IPS-15b (cell line): ENCODE data around the gene OGG1.
"Not testable (repeated sequence)": the region's sequence is repeated elsewhere in the genome, so short reads cannot be mapped to it uniquely, and the experiment has no call there.

Experiments
- H3K27me3 ChIP-seq: one replicate; pipeline ENCODE4 v1.6.1; 2013; ENCODE audit warnings: low read length; ENCODE audit not compliant: control insufficient read depth, insufficient read depth
- H3K36me3 ChIP-seq: one replicate; pipeline ENCODE4 v1.6.1; 2013; ENCODE audit warnings: low read length; ENCODE audit not compliant: control insufficient read depth, insufficient read depth
- H3K4me1 ChIP-seq: one replicate; pipeline ENCODE4 v1.6.1; 2013; ENCODE audit warnings: mild to moderate bottlenecking, low read length; ENCODE audit not compliant: control insufficient read depth, insufficient read depth
- H3K4me3 ChIP-seq: one replicate; pipeline ENCODE4 v1.5.1; 2013; ENCODE audit warnings: low read depth, low read length
- H3K9ac ChIP-seq: one replicate; pipeline ENCODE4 v1.6.1; 2013; ENCODE audit warnings: low read depth, mild to moderate bottlenecking, low read length
- H3K9me3 ChIP-seq: one replicate; pipeline ENCODE4 v1.6.1; 2013; ENCODE audit warnings: mild to moderate bottlenecking, low read length; ENCODE audit not compliant: control insufficient read depth, insufficient read depth

OGG1 gene

DNA sequence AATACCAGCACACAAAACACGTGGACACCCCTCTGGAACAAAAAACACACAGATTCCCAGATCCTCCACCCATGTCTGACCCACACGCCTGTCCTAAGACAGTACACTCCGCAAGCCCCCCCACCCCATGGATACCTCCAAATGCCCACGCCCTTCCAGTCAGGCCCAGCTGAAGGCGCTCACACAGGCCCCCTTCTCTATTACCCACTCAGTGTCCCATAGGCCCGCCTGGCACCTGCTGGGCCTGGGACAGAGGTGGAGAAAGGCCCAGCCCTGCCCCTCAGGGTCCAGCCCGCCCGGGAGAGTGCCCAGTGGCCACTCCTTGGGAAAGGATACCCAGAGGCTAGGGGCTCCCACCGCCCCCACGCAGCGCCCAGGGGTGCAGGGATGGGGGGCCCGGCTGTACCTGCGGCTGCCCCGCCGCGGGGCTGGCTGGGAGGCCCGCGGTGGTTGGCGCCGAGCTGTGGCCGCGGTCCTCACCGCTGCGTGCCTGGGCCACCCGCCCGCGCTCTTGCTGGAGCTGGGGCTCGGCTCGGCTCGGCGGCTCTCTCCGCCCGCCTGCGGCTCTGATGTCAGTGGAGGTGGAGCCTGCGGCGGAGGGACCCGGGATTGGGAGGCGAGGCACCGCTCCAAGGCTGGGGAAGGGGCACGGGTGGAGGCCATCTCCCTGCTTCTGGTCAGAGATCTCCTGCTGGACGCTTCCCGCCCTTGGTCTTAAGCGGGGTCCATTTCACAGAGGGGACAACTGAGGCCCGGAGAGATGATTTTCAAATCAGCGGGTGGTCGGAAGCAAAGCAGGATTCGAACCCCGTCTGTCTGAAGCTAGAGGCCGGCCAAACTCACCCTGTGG is 19.9 kb downstream of the OGG1 start, which contains the start of gene CAMK1:
CAMK1 (minus strand) TSS at position 522 of the 850 bp plus-strand sequence. CDS start 2,198 bp downstream, outside the sequence.
- peaks cover 5% of the 10 kb centered on the region for H3K4me1 ChIP-seq
- no peaks in the 10 kb centered on the region for H3K36me3 ChIP-seq
- H3K4me3 ChIP-seq = peak within 1 kb of the TSS; percentile 77
- H3K9me3 ChIP-seq = no peaks in the 10 kb centered on the region
- peak within 1 kb of the TSS; percentile 47 for H3K9ac ChIP-seq
- peaks cover 17% of the 10 kb centered on the region for H3K27me3 ChIP-seq

GRCh38 chr3:9770276-9770812 is 20.6 kb downstream of the OGG1 start:
- Histone ChIP-seq H3K9ac (peak overlapping the region; percentile 47), H3K4me3 (peak overlapping the region; percentile 77), H3K9me3 (no peaks in the 10 kb centered on the region), H3K4me1 (peaks cover 5% of the 10 kb centered on the region), H3K27me3 (peaks cover 17% of the 10 kb centered on the region), H3K36me3 (no peaks in the 10 kb centered on the region)

- H3K27me3 ChIP-seq = peaks cover 17% of the 10 kb centered on the region
- H3K36me3 ChIP-seq = not testable (repeated sequence)
- peak overlapping the region; percentile 77 for H3K4me3 ChIP-seq
These were observed 21.3 kb downstream of the OGG1 start for GRCh38 chr3:9771007-9771406.

DNA sequence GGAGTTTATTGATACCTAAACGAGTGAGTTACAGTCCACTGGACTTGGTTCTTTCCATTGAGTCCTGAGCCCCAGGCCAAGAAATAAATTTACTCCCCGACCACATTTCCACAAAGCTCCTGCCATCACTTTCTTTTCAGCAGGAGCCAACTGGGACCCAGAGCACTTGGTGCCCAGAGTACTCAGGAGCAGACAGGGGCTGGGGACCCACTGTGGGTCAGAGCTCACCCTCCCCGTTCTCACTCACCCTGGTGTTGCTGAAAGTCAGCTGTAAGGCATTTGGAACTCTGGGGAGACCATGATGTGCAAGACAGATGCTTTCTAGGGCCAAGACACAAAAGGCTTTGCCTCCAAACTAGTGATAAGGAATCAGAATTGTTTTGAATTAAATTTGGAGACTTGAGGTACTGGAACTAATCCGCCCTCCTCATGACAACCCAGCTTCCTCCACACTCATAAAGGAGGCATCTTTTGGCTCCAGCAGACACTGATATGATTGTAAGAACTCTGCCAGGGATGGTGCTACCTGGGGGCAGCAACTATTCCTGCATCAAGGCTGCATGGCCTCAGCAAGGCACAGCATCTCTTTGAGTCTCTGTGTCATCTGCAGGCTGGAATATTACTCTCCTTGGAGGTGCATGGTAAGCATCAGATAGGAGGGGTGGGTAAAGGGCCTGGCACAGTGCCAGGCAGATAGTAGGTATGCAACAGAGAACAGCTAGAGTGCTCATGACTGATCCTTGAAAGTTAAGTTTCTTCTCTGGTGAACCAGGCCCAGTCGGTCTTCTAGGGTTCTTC is 27.3 kb downstream of the OGG1 start:
- no peak overlapping the region for H3K4me3 ChIP-seq
- peaks cover 3% of the 10 kb centered on the region for H3K36me3 ChIP-seq
- no peaks in the 10 kb centered on the region for H3K9me3 ChIP-seq
- H3K9ac ChIP-seq = no peak overlapping the region
- no peaks in the 10 kb centered on the region for H3K27me3 ChIP-seq
- no peaks in the 10 kb centered on the region for H3K4me1 ChIP-seq

More at GRCh38 chr3:9771007-9771406, 21.3 kb downstream of the OGG1 start:
- not testable (repeated sequence) for H3K4me1 ChIP-seq, H3K9me3 ChIP-seq, H3K9ac ChIP-seq

- H3K4me1 ChIP-seq = no peaks in the 10 kb centered on the region
- peaks cover 3% of the 10 kb centered on the region for H3K36me3 ChIP-seq
- H3K9me3 ChIP-seq = no peaks in the 10 kb centered on the region
- no peak overlapping the region for H3K9ac ChIP-seq
- H3K27me3 ChIP-seq = no peaks in the 10 kb centered on the region
- H3K4me3 ChIP-seq = no peak overlapping the region
These were observed 27.9 kb downstream of the OGG1 start for GRCh38 chr3:9777694-9778021.

DNA sequence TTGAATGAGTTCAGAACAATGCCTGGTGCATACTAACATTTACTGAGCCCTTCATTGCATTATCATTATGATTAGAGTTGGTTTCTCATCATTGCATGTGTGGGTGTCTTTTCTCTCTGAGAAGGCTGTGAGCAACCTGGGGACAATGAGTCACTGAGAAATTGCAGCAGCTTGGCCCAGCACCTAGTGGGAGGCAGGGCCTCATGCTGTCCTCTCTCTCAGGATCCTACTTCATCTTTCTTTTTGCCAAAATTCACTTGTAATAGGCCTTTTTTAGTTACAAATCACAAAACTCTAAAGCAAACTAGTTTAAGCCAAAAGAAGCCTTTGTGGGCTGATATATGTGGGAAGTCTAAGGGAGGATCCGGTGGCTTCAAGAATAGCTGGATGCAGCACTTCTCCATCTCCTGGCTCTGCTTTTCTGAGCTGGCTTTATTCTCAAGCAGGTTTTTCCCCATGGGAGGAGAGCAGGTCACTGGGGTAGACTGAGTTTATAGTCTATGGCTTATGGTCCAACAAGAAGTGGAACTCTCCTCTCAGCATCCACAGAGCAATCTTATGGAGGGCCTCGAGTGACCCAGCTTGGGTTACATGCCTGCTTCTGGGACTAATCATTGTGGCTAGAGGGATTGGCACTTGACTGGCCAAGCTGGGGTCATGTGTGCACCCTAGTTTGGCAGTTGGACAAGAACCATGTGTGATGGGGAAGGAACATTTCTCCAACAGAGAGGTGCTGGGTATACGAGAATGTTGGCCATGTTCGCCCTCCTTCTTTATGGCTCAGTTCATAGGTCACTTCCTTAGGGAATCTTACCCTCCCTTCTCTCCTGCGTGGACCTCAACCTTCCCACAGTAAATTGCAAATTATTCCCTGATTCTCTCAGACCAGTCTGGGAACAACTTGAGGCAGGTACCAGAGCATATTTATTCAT is 28.7 kb downstream of the OGG1 start:
- no peaks in the 10 kb centered on the region for H3K4me1 ChIP-seq

GRCh38 chr3:9779075-9779593 is 29.4 kb downstream of the OGG1 start:
- H3K4me3 ChIP-seq = no peak overlapping the region
- peaks cover 8% of the 10 kb centered on the region for H3K36me3 ChIP-seq
- H3K9ac ChIP-seq = no peak overlapping the region
- no peaks in the 10 kb centered on the region for H3K27me3 ChIP-seq
- no peaks in the 10 kb centered on the region for H3K4me1 ChIP-seq
- H3K9me3 ChIP-seq = no peaks in the 10 kb centered on the region

More for the DNA sequence above, 28.7 kb downstream of the OGG1 start:
- no peaks in the 10 kb centered on the region for H3K27me3 ChIP-seq
- no peak overlapping the region for H3K9ac ChIP-seq
- no peak overlapping the region for H3K4me3 ChIP-seq
- H3K36me3 ChIP-seq = peaks cover 3% of the 10 kb centered on the region
- no peaks in the 10 kb centered on the region for H3K9me3 ChIP-seq

- no peaks in the 10 kb centered on the region for H3K4me1 ChIP-seq
- no peaks in the 10 kb centered on the region for H3K9me3 ChIP-seq
- H3K27me3 ChIP-seq = no peaks in the 10 kb centered on the region
- no peak overlapping the region for H3K4me3 ChIP-seq
- H3K36me3 ChIP-seq = peaks cover 9% of the 10 kb centered on the region
- H3K9ac ChIP-seq = no peak overlapping the region
These were observed 30.1 kb downstream of the OGG1 start for GRCh38 chr3:9779721-9780457.

GRCh38 chr3:9780458-9780812 is 30.7 kb downstream of the OGG1 start:
- Histone ChIP-seq H3K4me3 (no peak overlapping the region), H3K9me3 (no peaks in the 10 kb centered on the region), H3K27me3 (no peaks in the 10 kb centered on the region), H3K36me3 (peaks cover 11% of the 10 kb centered on the region), H3K9ac (no peak overlapping the region), H3K4me1 (no peaks in the 10 kb centered on the region)

DNA sequence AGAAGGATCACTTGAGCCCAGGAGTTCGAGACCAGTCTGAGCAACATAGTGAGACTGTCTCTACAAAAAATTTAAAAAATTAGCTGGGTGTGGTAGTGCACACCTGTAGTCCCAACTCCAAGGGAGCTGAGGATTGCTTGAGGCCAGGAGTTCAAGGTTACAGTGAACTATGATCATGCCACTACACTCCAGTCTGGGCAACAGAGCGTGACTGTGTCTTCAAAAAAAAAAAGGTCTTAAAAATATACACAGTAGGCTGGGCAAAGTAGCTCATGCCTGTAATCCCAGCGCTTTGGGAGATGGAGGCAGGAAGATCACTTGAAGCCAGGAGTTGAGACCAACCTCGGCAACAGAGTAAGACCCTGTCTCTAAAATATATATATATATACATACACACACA is 31.2 kb downstream of the OGG1 start:
- peaks cover 14% of the 10 kb centered on the region for H3K36me3 ChIP-seq
- H3K4me1 ChIP-seq = no peaks in the 10 kb centered on the region
- H3K27me3 ChIP-seq = no peaks in the 10 kb centered on the region
- H3K4me3 ChIP-seq = no peak overlapping the region
- H3K9me3 ChIP-seq = no peaks in the 10 kb centered on the region
- H3K9ac ChIP-seq = no peak overlapping the region
